H1 (cell line): ENCODE measurements around the gene SLC12A7. TPM values are rescaled to one million over a fixed set of nuclear protein-coding genes. Genes with fewer than 3 reads are reported as not detected.

Experiments used
- CTCF ChIA-PET: fragments of 300-600 bp; sonication (Branson Sonifier 250); formaldehyde crosslinking; loops from one replicate; lab custom pipeline; 2021; ENCODE audit not compliant: partially characterized antibody; lab: Charles Lee
- POLR2A ChIA-PET: fragments of 300-600 bp; sonication (Branson Sonifier 250); formaldehyde crosslinking; loops from one replicate; lab custom pipeline; 2021; ENCODE audit warnings: inconsistent platforms; ENCODE audit not compliant: partially characterized antibody; lab: Charles Lee
- DNase-seq, 2 experiments: peaks; one replicate each; pipeline versions ENCODE4 v3.0.0 to v3.0.0-alpha.2; 2010 to 2022; ENCODE audit warnings: low spot score in 2 of 2, low read depth in 1 of 2, mixed read lengths in 1 of 2
- FAIRE-seq: peaks from 2 replicates; lab custom pipeline; 2011; peaks lifted over from hg19 to GRCh38; lab: Jason Lieb, UNC
- H2AFZ ChIP-seq: 2 replicates; pipeline ENCODE4 v1.8.1; 2012; ENCODE audit warnings: low read length, inconsistent platforms
- H2AK5ac ChIP-seq: 2 replicates; pipeline ENCODE4 v1.6.1; 2013; ENCODE audit warnings: low read depth, low read length
- H2BK120ac ChIP-seq: replicated peaks from 2 replicates; pipeline ENCODE3; 2013; ENCODE audit warnings: low read depth, low read length, inconsistent platforms
- H2BK12ac ChIP-seq: 2 replicates; pipeline ENCODE4 v1.6.1; 2013; ENCODE audit warnings: low read depth, low read length
- H2BK15ac ChIP-seq: 2 replicates; pipeline ENCODE4 v1.6.1; 2013; ENCODE audit warnings: low read length
- H2BK20ac ChIP-seq: 2 replicates; pipeline ENCODE4 v1.6.1; 2013; ENCODE audit warnings: low read length
- H2BK5ac ChIP-seq: 2 replicates; pipeline ENCODE4 v1.6.1; 2013; ENCODE audit warnings: low read depth, low read length
- H3K14ac ChIP-seq: 2 replicates; pipeline ENCODE4 v1.6.1; 2013; ENCODE audit warnings: inconsistent platforms; ENCODE audit not compliant: insufficient read length
- H3K18ac ChIP-seq: 2 replicates; pipeline ENCODE4 v1.6.1; 2013; ENCODE audit warnings: low read length; ENCODE audit errors: extremely low read depth
- H3K23ac ChIP-seq: 2 replicates; pipeline ENCODE4 v1.6.1; 2013; ENCODE audit warnings: inconsistent platforms; ENCODE audit not compliant: insufficient read length
- H3K23me2 ChIP-seq: 2 replicates; pipeline ENCODE4 v1.6.1; 2013; ENCODE audit warnings: low read depth, low read length
- H3K27ac ChIP-seq: 2 replicates; pipeline ENCODE4 v1.6.1; 2011; ENCODE audit warnings: low read depth, low read length, inconsistent platforms
- H3K27me3 ChIP-seq, 4 experiments: replicated peaks in 1 of 4; 1 replicate in 1 of 4; 2 replicates in 3 of 4; pipeline versions ENCODE4 v1.6.1 to v1.8.1; 2011 to 2013; ENCODE audit warnings: low read length in 3 of 4, mild to moderate bottlenecking in 3 of 4, inconsistent platforms in 2 of 4, mixed read lengths in 2 of 4, moderate library complexity in 1 of 4; ENCODE audit not compliant: control insufficient read depth in 3 of 4, insufficient read depth in 3 of 4; ENCODE audit errors: extremely low read depth in 1 of 4
- H3K36me3 ChIP-seq, 4 experiments: 2 replicates each; pipeline versions ENCODE4 v1.6.1 to v1.8.1; 2011 to 2013; ENCODE audit warnings: mild to moderate bottlenecking in 4 of 4, low read length in 3 of 4, moderate library complexity in 2 of 4, control low read depth in 1 of 4, inconsistent platforms in 1 of 4; ENCODE audit not compliant: insufficient read depth in 4 of 4, control insufficient read depth in 2 of 4
- H3K4ac ChIP-seq: replicated peaks from 2 replicates; pipeline ENCODE3; 2013; ENCODE audit warnings: low read length, low read depth, mixed read lengths, inconsistent platforms; ENCODE audit not compliant: insufficient read length
- H3K4me1 ChIP-seq, 4 experiments: replicated peaks in 1 of 4; 1 replicate in 1 of 4; 2 replicates in 3 of 4; pipeline versions ENCODE4 v1.6.1 to v1.8.1; 2011 to 2013; ENCODE audit warnings: low read length in 3 of 4, inconsistent platforms in 2 of 4, mixed read lengths in 1 of 4; ENCODE audit not compliant: insufficient read depth in 4 of 4, control insufficient read depth in 3 of 4
- H3K4me2 ChIP-seq, 2 experiments: 2 replicates each; pipeline versions ENCODE4 v1.6.1 to v1.8.1; 2011 to 2013; ENCODE audit warnings: low read depth in 2 of 2, low read length in 2 of 2, control low read depth in 1 of 2, inconsistent platforms in 1 of 2, mild to moderate bottlenecking in 1 of 2; ENCODE audit not compliant: insufficient read depth in 1 of 2
- H3K4me3 ChIP-seq, 4 experiments: fragments of 200-600, 300-600 bp in 1 of 4; sonication (generic), shearing (Covaris generic), sonication (Bioruptor Twin) in 1 of 4; 2 replicates each; pipeline versions ENCODE4 v1.5.1 to v1.8.1; 2011 to 2016; ENCODE audit warnings: low read length in 4 of 4, low read depth in 3 of 4, control low read depth in 2 of 4, inconsistent platforms in 2 of 4, mild to moderate bottlenecking in 2 of 4, mixed read lengths in 1 of 4, moderate library complexity in 1 of 4; ENCODE audit not compliant: insufficient read depth in 2 of 4; ENCODE audit errors: extremely low read depth in 1 of 4
- H3K56ac ChIP-seq: replicated peaks from 2 replicates; pipeline ENCODE3; 2013; ENCODE audit warnings: low read depth, mild to moderate bottlenecking, mixed read lengths, low read length, inconsistent platforms; ENCODE audit not compliant: insufficient read length
- H3K79me1 ChIP-seq: 2 replicates; pipeline ENCODE4 v1.6.1; 2013; ENCODE audit warnings: low read depth, low read length, control low read depth
- H3K79me2 ChIP-seq, 2 experiments: 2 replicates each; pipeline versions ENCODE4 v1.6.1 to v1.8.1; 2012 to 2013; ENCODE audit warnings: low read length in 2 of 2, mild to moderate bottlenecking in 2 of 2, inconsistent platforms in 1 of 2; ENCODE audit not compliant: insufficient read depth in 2 of 2, control insufficient read depth in 1 of 2
- H3K9ac ChIP-seq, 4 experiments: replicated peaks in 1 of 4; 1 replicate in 1 of 4; 2 replicates in 3 of 4; pipeline versions ENCODE4 v1.6.1 to v1.8.1; 2011 to 2013; ENCODE audit warnings: low read depth in 3 of 4, low read length in 3 of 4, control low read depth in 2 of 4, mild to moderate bottlenecking in 2 of 4, moderate library complexity in 2 of 4, inconsistent platforms in 1 of 4; ENCODE audit errors: extremely low read depth in 1 of 4
- H3K9me3 ChIP-seq, 2 experiments: 2 replicates each; pipeline versions ENCODE4 v1.6.1 to v1.8.1; 2012 to 2013; ENCODE audit warnings: mild to moderate bottlenecking in 2 of 2, moderate library complexity in 2 of 2, control low read depth in 1 of 2, inconsistent platforms in 1 of 2, low read depth in 1 of 2, low read length in 1 of 2, mixed read lengths in 1 of 2; ENCODE audit not compliant: insufficient read depth in 2 of 2
- H4K20me1 ChIP-seq, 2 experiments: replicated peaks in 1 of 2; 2 replicates each; pipeline versions ENCODE3 to v1.8.1; 2011 to 2013; ENCODE audit warnings: inconsistent platforms in 2 of 2, low read length in 2 of 2, mild to moderate bottlenecking in 1 of 2; ENCODE audit not compliant: insufficient read depth in 2 of 2, control insufficient read depth in 1 of 2
- H4K5ac ChIP-seq: 2 replicates; pipeline ENCODE4 v1.6.1; 2013; ENCODE audit warnings: low read length, low read depth, mixed read lengths, inconsistent platforms; ENCODE audit not compliant: insufficient read length
- H4K8ac ChIP-seq: 2 replicates; pipeline ENCODE4 v1.8.0; 2013; ENCODE audit warnings: mild to moderate bottlenecking, moderate library complexity, low read length, inconsistent platforms; ENCODE audit not compliant: insufficient read depth; ENCODE audit errors: extremely low read depth
- H4K91ac ChIP-seq: replicated peaks from 2 replicates; pipeline ENCODE3; 2013; ENCODE audit warnings: low read length, mixed read lengths, inconsistent platforms; ENCODE audit not compliant: insufficient read length
- ASH2L ChIP-seq: fragments of 200-600, 300-600 bp; sonication (generic); IDR thresholded peaks from one replicate; pipeline ENCODE4 v1.7.1; 2017; ENCODE audit warnings: low read length
- CTBP2 ChIP-seq: IDR thresholded peaks from 2 replicates; pipeline ENCODE4 v1.7.0; 2011; ENCODE audit warnings: borderline replicate concordance, mild to moderate bottlenecking, moderate library complexity, mixed read lengths, low read length; ENCODE audit not compliant: insufficient read depth, insufficient read length
- GABPA ChIP-seq: IDR thresholded peaks from 2 replicates; pipeline ENCODE4 v1.6.1; 2011; ENCODE audit warnings: mild to moderate bottlenecking, low read length, moderate library complexity, borderline replicate concordance; ENCODE audit not compliant: insufficient read depth
- HDAC2 ChIP-seq, 2 experiments: fragments of 300-600 bp in 1 of 2; sonication (generic) in 1 of 2; IDR thresholded peaks; 2 replicates each; pipeline ENCODE4 v1.6.1; 2011 to 2012; ENCODE audit warnings: low read depth in 2 of 2, low read length in 2 of 2, mild to moderate bottlenecking in 2 of 2, moderate library complexity in 2 of 2, borderline replicate concordance in 1 of 2, inconsistent platforms in 1 of 2
- KDM4A ChIP-seq: IDR thresholded peaks from one replicate; pipeline ENCODE4 v1.7.1; 2012; ENCODE audit warnings: low read depth, mild to moderate bottlenecking, moderate library complexity, low read length, inconsistent platforms; ENCODE audit not compliant: severe bottlenecking
- RAD21 ChIP-seq, 2 experiments: IDR thresholded peaks in 1 of 2; conservative IDR thresholded peaks in 1 of 2; 2 replicates each; pipeline ENCODE4 v1.6.1; 2011; ENCODE audit warnings: low read depth in 2 of 2, low read length in 2 of 2, improper control_type of control experiment in 1 of 2, inconsistent platforms in 1 of 2, mild to moderate bottlenecking in 1 of 2, moderate library complexity in 1 of 2
- RFX5 ChIP-seq: IDR thresholded peaks from 2 replicates; pipeline ENCODE4 v1.6.1; 2011; ENCODE audit warnings: low read depth, low read length, improper control_type of control experiment, borderline replicate concordance
- SP1 ChIP-seq: IDR thresholded peaks from 2 replicates; pipeline ENCODE4 v1.6.1; 2011; ENCODE audit warnings: low read depth, low read length
- WGBS, 2 experiments: shearing (Covaris generic) in 1 of 2; methylation state at CpG; one replicate each; pipeline versions ENCODE4 v1.1.6 to v1.1.7; 2013 to 2015; ENCODE audit warnings: low lambda C conversion rate in 2 of 2, mixed read lengths in 2 of 2, inconsistent platforms in 1 of 2, low coverage in 1 of 2, missing lambda C conversion rate in 1 of 2; ENCODE audit not compliant: insufficient replicate concordance in 2 of 2, insufficient coverage in 1 of 2, insufficient read length in 1 of 2; ENCODE audit errors: extremely low coverage in 1 of 2, missing lambda C conversion rate in 1 of 2; 5-methylcytosine and 5-hydroxymethylcytosine counted together
- polyA plus RNA-seq, 7 experiments: library from polyadenylated mRNA; depleted of rRNA in 3 of 7; stranded (reverse) in 5 of 7; unstranded in 2 of 7; fragments of >200 nt in 5 of 7; fragments of 200-250 nt in 2 of 7; gene quantifications; 1 replicate in 5 of 7; 2 replicates in 1 of 7; 4 replicates in 1 of 7; pipeline versions ENCODE4 v1.2.1 to v1.2.3, GENCODE V29; 2011 to 2013; ENCODE audit warnings: missing spikeins in 2 of 7, mixed read lengths in 2 of 7
- total RNA-seq: library from RNA; stranded (reverse); fragmentation: NEBNext Ultra II Directional; extraction: Animal tissue kit (Norgen Biotek cat#: 25700); gene quantifications from 2 replicates; pipeline ENCODE4 v1.2.1, GENCODE V29; 2021
- TF ChIP-seq, protein P1 (sequence below): IDR thresholded peaks from 2 replicates; pipeline ENCODE4 v1.6.1; 2012; ENCODE audit warnings: low read length, inconsistent platforms
- TF ChIP-seq, protein P2 (sequence below): IDR thresholded peaks from 2 replicates; pipeline ENCODE4 v1.6.1; 2012; ENCODE audit warnings: inconsistent platforms

The SLC12A7 gene
- total and polyA plus RNA-seq, 2 of the 8 experiments (the other 6 are each of a cell fraction or from before 2014, with no cell fraction given), result 23.5 to 39.7 TPM

DNA sequence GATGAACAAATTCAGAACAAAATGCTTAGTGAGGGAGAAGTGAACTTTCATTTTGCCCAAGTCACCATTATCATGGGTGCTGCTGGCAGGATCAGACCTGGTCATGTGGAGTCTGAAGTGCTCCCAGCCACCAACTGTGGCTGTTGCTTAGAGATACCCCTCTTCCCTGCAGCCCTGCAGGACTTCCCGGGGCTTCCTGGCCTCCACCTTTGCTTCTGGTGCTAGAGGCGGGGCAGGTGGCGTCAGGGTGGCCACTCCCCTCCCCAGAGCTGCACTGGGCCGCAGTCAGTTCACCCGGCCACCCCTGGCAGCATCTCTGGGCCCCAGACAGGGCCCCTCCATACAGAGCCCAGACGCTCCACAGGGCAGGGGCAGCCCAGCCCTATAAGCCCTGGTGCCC, 30.0 kb upstream of the SLC12A7 start:
- Histone ChIP-seq H4K20me1 (no peaks in the 10 kb centered on the region), H3K4me2 (peak overlapping the region in 1 of 2 experiments; percentile 37; a peak in 1 of 4 replicates), H3K4ac (no peak overlapping the region), H3K4me1 (peaks cover 0 to 13% (median 2%) of the 10 kb centered on the region in 4 experiments; a peak in 5 of 7 replicates), H2BK15ac (peak overlapping the region; percentile 88), H3K18ac (no peak overlapping the region), H3K9ac (no peak overlapping the region), H4K5ac (no peak overlapping the region), H3K36me3 (no peaks in the 10 kb centered on the region), H4K8ac (no peak overlapping the region), H2BK5ac (no peak overlapping the region; the same call in 1 of the 2 replicates), H3K23ac (no peak overlapping the region), H2BK12ac (0 out of 2 replicates have a peak overlapping the region, but pooled peaks have one; percentile 19), H3K9me3 (no peaks in the 10 kb centered on the region), H3K27ac (no peak overlapping the region), H2BK20ac (no peak overlapping the region), H3K4me3 (no peak overlapping the region), H3K27me3 (no peaks in the 10 kb centered on the region), H2AFZ (no peak overlapping the region), H3K23me2 (0 out of 2 replicates have a peak, but pooled peaks cover 1% of the 10 kb centered on the region), H3K14ac (no peak overlapping the region), H2AK5ac (no peak overlapping the region), H3K79me2 (no peaks in the 10 kb centered on the region), H4K91ac (no peak overlapping the region), H3K79me1 (no peaks in the 10 kb centered on the region), H3K56ac (no peak overlapping the region), H2BK120ac (no peak overlapping the region)
- DNase-seq (no peak), FAIRE-seq (no peak)
- ChIA-PET POLR2A (interaction anchor here (0.7 to 1.3 kb wide), 3 partner anchors 11 to 42 kb away, joined by 3 read pairs; no protein-coding TSS in a partner anchor), CTCF (interaction anchor here (0.7 to 2.0 kb wide), 6 partner anchors 14 to 36 kb away, joined by 3 to 10 read pairs (median 3); no protein-coding TSS in a partner anchor)
- 59% methylated on average over 6 of the region's 6 CpGs; no CpG with 5 or more reads in 1 of the 2 experiments for WGBS, 2 experiments
- TF ChIP-seq ASH2L, result no peak
- no peak for TF ChIP-seq CTBP2
- TF ChIP-seq, protein P1, sequence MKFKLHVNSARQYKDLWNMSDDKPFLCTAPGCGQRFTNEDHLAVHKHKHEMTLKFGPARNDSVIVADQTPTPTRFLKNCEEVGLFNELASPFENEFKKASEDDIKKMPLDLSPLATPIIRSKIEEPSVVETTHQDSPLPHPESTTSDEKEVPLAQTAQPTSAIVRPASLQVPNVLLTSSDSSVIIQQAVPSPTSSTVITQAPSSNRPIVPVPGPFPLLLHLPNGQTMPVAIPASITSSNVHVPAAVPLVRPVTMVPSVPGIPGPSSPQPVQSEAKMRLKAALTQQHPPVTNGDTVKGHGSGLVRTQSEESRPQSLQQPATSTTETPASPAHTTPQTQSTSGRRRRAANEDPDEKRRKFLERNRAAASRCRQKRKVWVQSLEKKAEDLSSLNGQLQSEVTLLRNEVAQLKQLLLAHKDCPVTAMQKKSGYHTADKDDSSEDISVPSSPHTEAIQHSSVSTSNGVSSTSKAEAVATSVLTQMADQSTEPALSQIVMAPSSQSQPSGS, result no peak
- TF ChIP-seq, protein P2, sequence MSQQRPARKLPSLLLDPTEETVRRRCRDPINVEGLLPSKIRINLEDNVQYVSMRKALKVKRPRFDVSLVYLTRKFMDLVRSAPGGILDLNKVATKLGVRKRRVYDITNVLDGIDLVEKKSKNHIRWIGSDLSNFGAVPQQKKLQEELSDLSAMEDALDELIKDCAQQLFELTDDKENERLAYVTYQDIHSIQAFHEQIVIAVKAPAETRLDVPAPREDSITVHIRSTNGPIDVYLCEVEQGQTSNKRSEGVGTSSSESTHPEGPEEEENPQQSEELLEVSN, result no peak
- TF ChIP-seq HDAC2 (IDR thresholded peaks at IDR 0.05; ENCODE audit: borderline replicate concordance in 1 of 2, low read depth in 2 of 2, low read length in 2 of 2), result no peak
- TF ChIP-seq RAD21 (IDR thresholded peaks at IDR 0.05 in 1 of 2, conservative IDR thresholded peaks at IDR 0.05 in 1 of 2; ENCODE audit: low read depth in 2 of 2, low read length in 2 of 2), result no peak
- TF ChIP-seq RFX5, result no peak
- no peak for TF ChIP-seq GABPA
- TF ChIP-seq SP1, result no peak
- no peak for TF ChIP-seq KDM4A
